ENCODE results near the gene PLB1.

The PLB1 gene

DNA sequence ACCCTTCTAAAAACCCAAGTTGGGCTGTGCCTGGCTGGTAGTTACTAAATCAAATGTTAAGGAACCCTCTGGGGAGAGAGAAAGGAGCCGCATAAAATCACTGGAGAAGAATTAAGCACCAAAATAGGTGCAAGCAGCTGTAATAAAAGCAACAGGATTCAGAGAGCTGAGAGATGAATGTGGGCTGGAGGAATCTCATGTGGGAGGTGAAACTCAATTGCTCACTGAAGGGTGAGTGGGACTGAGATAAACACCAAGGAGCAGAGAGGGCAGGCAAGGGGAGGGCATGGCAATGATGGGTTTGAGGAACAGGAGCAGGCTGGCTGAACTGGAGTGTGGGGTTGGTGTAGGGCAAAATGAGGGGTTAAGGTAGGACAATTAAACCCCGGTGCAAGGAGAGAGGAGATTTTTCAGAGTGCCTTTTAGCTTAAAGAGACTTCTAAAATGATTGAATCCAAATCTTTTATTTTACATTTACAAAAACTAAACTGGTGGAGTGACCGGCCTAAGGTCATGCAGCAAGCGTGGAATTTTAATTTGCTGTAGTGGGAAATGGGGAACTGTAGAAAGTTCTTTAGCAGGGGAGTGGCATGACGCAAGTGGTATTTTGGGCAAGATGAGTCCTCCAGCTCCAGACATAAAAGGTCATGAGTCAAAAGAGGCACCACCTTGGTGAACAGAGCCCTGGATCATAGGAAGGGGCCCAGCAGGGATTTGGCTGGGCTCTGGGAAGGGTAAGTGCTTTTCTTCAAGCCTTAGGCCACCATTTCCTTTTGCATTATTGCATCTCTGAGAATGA lies 10.5 kb downstream of the PLB1 start:
- no peak for DNase-seq

DNA sequence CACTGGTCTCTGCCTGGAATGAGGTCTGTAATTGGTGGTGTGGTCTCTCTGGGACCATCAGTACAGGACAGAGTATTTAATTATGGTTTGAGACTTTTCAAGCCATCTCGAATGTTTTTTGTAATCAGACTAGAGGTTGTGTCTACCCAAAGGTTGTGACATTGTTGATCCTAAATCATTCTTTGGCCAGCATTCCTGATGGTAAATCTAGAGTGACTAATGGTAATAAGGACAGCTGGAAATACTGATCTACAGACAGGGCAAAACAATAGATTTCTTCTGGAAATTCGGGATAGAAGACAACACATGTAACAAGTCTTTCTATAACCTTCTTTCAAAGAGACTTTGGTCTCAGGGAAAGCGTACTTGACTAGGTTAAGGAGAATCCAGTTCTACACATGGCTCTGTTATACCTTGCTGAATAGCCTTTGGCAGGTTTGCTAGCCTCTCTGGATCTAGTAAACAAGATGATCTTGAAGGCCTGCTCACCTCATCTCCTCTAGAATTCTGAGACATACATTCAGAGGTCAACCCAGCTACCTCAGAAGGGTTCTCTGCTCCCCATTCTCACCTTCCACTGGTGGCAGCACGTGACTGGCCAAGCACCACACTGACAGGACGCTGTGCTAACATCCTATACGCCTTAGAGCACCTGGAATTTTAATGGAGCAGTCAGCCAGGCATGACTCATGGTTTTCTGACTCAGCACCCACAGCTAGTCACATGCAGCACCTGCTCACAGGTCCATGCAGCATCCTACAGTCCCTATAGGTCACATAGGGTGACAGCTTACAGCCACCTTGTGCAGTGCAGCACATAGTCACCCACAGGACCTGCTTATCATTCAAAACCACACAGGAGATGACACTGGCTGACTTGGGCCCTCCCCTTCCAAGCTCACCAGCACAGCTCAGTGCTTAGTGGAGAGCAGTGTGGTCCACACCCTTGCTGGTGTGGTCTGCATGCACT lies 12.2 kb downstream of the PLB1 start:
- no peak for DNase-seq

DNA sequence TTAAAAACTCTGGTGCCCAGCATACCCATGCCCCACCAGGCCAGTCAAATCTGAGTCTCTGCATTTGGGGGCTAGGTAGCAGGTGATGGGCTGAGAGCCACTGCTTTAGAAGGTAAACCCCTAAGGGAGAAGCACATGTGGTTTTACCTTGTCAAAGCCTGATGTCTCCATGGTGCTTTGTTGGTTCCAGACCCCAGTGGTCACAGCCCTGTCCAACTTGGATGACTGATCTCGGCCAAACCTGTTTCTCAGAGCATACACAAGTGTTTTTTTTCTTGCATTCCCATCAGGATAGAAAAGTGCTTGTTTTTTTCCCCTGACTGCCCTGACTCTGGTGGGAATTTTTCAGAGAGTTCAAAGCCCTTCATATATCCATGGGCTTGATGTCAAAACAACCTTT lies 13.5 kb downstream of the PLB1 start:
- DNase-seq: no peak

DNA sequence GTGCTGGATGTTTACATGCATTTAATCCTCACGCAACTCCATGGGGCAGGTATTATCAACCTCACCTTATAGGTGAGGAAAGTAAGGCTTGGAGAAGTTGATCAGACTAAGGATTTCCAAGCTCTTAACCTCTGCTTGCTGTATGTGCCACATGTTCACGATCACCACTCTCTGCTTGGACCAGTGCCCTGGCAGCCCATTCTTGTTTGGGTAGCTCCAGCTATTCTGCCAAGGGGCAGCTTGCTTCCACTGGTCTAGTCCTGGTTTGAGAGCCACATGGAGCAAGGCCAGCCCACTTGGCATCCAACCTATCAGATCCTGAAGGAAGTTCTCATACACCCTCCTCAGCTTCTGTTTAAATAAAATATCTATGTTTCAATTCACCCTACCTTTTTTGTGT lies 14.3 kb downstream of the PLB1 start:
- peak in 1 of 2 experiments; percentile 50 for DNase-seq

DNA sequence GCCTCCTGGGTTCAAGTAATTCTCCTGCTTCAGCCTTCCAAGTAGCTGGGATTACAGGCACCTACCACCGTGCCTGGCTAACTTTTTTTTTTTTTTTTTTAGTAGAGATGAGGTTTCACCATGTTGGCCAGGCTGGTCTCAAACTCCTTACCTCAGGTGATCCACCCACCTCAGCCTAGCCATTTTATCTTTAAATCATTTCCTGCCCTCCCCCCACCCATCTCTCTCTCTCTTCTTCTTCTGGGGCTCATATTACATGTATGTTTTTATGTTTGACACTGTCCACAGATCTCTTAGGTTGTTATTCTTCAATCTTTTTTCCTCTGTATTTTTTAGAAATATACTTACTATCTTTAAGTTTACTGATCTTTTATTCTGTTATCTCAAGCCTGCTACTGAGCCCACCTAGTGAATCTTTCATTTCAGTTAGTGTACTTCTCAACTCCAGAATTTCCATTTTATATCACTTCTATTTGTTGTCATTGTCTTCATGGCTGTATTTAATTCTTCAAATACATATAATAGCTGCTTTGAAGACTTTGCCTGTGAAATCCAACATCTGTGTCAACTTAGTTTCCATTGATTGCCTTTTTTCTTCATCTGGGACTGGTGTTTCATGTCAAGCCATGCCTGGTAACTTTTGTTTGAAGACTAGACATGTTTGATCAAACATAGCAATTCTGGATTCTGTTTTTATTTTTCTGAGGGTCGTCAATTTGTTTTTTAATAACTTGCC lies 16.2 kb downstream of the PLB1 start:
- DNase-seq: no peak

DNA sequence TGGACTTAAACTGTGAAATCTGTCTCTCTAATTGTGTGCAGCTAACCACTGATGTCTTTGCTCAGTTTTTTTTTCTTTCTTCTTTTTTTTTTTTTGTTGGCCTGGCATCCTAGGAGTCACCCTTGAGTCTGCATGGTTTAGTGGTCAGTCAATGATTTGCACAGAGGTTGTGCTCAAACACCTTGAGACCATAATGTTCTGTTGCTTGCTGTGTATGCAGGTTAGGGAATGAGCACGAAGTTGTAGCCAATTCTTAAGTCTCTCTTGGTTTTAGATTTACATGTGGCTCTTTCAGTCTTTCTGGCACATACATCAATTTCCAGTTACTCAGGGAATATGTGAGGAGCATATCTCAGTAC lies 16.7 kb downstream of the PLB1 start:
- no peak for DNase-seq

DNA sequence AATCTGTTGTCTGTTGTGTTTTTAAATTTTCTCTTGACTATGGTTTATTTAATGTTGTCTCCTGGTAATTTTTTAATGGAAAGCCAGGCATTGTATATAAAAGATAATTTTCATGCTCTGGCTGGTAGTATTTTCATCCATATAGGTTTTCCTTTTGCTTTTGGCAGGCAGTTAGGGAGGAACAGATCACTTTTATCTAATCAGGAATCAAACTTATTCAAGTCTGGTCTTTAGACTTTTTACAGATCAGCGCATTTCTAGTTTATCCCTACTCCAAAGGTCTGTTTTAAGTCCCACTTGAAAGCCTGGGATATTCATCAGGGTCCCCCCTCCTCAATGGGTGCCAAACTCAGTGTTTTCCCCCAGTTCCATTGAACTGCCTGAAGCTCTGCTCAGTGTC lies 17.2 kb downstream of the PLB1 start:
- DNase-seq: no peak

DNA sequence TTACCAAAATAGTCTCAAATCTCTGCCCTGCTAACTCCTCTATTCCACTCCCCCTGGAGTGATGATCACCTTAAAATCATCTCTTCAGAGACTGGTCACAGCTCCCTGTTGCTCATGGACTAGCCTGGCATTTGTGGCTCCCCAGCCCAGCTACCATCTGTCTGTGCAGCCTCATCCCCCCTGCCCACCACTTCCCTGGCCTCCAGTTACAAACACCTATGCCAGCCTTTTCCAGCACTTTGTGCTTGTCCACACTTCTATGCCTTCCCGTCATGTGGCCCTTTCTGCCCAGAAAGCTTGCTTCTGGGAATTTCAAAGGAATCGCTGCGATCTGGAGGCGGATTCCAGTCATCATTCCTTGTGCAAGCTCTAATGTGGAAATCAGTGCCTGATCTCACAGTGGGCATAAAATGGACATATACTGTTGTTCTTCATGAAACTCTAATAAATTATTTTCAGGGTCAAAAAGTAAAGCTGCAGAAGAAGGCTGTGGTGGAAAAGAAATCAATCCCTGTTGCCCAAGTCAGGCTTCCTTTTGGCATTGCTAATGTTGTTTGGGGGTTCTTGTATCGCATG lies 19.4 kb downstream of the PLB1 start:
- no peak for DNase-seq

DNA sequence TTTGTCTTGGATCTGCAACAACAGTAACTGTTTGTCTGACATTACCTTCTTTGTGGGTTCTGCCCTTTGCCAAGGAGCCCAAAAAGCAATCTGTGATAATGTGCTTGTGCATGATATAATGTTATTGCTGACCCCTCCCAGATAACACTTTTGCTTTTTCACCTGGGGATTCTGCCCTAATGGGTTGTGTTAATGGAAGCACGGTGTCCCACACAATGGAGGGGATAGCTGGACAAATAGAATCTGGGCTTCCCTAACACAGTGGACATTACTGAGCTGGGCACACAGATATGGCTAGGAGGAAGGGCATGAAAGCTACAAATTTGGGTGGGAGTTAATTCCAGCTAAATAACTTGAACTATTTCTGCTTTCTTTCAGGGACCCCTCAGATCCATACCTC lies 20.6 kb downstream of the PLB1 start:
- DNase-seq: no peak

DNA sequence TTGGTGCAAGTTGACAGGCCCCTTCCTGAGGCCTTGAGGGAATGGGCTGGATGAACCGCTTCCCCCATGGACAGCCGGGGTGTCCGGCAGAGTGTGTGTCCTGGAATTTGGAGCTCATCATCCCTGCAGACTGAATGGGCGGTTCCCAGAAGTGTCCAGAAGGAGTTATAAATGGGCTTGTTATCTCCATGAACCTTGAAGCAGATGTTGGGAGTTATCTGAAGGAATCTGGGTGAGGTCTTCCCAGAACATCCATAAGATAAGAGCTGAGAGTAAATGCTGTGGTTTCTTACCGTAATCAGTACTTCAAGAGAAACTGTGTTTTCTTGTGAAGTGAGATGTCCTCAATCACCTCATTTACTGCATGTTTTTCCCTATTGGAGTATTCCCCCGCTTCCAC lies 21.1 kb downstream of the PLB1 start:
- DNase-seq: no peak

DNA sequence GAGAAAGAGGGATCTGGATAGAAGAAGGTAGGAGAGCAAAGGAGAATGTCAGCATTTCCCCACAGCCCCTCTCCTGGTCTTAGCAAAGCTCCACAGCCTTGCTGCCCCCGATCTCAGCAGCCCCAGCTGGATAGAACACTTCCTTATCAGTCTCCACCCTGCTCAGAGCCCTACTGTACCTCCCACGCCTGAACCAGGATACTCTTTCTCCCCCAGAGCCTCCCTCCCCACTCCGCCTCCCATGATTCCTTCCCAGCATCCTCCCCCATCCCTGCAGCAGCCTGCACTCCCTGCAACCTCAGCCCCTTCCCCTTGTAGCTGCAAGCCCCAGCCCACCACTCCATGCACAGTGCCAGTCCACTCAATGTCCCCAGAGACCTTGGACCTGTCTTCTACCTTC lies 25.8 kb downstream of the PLB1 start:
- DNase-seq: no peak

DNA sequence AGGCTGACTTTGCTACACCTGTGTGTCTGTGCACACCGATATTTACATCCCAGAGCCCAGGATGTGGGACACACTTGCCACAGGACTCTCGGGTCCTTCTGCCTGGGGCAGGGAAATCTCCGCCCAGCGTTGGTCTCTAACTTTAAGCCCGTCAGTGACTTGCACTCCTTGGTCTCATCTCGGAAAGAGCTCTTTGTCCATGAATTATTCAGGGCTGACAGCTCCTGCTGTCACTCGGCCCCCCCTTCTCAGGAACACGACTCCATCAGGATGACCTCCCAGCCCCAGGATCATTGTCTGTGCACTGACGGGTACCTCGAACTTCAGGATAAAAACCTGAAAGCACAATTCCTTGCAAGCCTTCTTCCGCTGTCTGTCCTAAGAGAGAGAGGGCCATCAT lies 26.6 kb downstream of the PLB1 start:
- DNase-seq: no peak

DNA sequence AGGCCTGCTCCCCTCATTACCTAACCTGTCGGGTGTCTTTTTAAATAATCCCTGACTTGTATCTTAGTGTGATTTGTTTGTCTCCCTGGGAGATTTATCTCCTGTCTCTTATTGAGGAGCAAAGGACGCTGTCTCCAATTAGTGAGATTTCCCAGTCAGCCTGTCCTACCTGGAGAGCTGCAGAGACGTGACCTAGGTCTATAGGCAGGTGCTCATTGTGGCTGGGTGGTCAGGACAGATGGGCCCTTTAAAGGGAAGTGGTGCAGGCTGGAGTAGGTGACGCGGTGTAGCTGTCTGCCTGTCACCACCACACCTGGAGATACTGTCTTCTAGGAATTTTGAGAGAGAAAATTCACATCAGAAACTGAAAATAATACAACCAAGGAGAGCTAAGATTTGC lies 28.0 kb downstream of the PLB1 start:
- no peak for DNase-seq

DNA sequence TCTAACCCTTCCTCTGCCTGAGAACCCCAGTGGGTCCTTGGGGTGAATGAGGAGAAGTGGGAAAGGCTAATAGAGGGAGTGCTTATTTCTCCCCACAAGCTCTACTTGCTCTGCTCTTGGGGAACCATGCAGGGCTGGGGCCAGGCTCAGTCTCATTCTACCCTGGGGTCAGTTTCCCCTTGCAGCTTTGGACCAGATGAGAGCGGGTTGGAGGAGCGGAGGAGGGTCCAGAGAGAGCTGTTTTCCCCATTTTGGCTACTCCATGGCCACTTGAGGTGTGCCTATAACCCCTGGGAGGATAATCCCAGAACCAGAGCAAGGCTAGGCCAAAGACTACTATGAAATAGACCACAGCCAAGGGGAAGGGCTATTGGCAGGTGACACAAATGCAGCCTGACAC lies 29.6 kb downstream of the PLB1 start:
- DNase-seq: no peak

DNA sequence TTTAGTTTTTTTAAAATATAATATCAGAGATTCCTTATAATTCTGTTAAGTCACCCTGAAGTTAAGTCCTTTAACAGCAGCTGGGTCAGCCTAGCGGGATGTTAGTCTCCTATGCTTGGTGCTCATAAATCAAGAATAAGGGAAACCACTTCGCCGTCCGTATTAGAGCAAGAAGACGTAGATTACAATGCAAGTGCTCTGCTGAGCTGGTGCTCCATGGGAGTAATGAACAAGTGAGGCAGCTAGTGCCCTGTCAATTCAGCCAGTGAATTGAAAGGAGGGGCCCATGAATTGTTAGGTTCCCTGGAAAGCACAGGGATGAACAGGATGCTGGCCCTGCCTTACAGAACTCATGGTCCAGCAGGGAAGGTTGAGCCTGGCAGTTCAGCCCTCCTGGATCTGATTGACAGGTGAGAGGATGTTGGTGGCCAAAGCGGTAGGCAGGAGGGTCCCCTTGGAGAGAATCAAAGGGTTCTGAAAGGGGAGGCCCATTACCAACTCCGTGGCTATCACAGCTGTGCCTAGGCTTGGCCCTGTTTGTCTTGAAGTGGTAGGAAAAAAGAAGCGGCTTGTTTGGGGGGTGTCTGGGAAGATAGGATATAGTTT lies 30.8 kb downstream of the PLB1 start:
- no peak for DNase-seq

DNA sequence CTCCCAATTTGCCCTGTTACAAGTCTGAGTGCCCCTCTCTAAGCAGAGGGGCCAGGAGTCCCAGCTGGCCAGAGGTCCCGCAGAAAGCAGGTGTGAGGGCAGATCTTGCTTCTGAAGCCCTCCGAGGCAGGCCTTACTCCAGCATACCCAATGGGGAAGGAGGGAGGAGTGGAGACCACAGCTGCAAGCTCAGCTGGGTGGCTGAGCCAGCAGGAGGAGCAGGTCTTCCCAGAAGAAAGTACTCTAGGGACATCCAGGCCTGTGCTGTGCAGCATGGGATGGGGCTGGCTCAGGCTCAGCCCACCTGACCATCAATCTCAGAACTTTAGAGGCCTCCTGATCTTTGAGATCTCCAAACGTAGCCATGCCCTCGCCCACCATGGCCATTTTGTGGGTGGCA lies 31.3 kb downstream of the PLB1 start:
- DNase-seq: no peak

DNA sequence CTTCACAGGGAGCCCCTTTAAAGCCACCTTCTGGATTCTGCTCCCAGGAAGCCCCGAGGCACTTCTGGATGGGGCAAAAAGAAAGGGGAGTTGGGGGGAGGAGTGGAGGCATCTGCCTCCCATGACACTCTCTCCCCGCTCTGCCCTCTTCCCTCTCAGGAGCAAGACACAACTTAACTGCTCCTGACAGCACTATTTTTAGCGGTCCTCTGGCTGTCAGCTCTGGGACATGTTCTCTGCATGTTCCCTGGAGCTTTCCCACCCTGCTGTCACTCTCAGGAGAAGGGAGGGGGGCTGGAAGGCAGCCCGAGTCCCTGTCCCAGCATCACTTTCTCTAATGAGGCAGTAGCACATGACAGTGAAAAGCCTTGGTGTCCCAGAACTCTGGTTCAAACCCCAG lies 32.3 kb downstream of the PLB1 start:
- no peak for DNase-seq

DNA sequence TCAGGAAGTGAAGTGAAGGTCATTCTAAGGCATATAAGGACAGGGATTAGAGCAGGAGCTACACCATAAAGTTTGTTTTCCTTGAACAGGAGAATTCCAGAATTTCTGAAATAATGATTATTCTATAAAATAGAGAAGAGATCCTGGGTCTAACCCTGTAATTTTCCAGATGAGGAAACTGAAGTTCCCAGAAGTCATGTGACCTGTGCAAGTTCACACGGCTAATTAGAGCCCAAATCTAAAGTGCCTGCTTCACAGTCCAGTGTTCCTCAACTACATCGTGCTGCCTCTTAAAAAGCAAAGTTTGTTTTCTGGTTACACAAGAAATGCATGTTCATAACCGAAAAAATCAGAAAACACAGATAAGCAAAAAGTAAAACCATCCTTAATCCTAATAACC lies 34.9 kb downstream of the PLB1 start:
- no peak for DNase-seq

DNA sequence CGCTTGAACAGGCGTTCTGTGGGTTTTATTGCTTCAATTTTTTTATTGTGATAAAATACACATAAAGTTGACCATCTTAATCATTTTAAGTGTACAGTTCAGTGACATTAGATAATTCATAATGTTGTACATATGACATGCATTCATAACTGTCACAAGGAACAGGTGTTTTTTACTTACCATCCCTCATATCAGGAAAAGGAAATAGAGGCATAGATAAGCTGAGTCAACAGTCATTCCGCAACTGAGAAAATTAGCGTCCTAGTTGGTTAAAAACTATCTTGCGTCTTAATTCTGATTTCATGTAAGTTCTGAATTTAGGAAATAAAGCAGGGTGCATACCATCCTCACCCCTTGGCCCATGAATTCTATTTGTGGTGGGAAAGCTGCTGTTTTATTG lies 36.5 kb downstream of the PLB1 start:
- DNase-seq: no peak

DNA sequence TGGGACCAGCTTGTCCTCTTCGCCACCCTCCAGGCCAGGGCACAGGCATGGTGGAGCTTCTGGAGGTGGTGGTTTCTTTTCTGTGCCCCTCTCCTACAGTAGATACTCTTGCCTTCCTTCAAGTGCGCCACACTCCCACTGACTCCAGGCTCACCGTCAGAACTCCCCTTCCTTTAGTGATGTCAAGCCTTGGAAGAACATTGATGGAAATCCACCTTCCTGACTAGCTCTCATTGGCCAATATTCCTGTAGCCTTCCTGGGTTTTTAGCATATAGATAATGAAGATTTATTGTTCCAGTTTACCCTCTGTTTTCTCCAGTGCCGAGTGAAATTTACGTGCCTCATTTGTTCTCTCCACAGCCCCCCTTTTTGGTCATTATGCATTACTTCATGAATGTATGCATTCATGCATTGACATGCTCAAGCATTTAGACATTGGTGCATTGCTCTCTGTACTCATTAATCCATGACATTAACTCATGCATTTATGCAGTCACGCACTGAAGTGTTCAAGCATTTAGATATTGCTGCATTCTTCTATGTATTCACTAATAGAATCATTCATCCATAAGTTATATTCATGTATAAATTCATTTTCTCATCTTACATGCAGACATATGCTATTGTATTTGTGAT lies 37.3 kb downstream of the PLB1 start:
- DNase-seq: no peak

DNA sequence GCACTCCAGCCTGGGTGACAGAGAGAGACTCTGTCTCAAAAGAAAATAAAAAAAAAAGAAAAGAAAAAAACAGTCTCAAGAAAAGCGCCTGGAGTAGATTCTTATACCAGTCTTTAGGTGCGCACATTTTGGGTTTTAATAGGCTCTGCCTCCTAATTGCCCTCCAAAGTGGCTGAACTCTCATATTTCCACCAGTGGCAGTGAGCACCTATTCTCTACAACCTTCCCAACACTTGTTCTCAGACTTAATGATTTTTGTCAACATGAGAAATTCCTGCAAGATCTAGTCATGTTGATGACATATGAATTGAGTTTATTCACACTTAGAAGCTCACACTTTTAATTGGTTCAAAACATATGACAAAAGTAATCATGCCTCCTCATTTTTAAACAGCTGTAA lies 39.0 kb downstream of the PLB1 start:
- DNase-seq: no peak

DNA sequence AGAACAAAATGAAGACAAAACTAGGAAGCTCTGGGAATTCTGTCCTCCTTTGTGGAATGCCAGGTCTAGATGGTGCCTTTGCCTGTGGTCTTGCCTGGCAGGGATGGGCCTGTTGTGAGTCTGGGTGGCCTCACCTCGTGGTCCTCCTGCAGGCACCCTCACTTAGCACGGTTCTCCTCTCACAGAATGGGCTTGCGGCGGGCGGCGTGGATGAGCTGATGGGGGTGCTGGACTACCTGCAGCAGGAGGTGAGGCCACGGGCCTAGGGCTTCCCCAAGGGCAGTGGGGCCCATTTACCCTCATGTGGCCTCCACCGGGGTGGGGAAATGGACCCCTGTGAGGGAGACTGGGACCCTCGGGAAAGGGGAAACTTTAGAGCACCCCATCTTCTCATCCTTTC lies 42.3 kb downstream of the PLB1 start:
- DNase-seq: no peak
